ENCODE measurements around the gene SPHK2. TPM values are rescaled to one million over a fixed set of nuclear protein-coding genes. Genes with fewer than 3 reads are reported as not detected.

SPHK2 gene
- total RNA-seq, 4 donors from 2014 or later: 7.8 to 12.4 (median 9.2) TPM

DNA sequence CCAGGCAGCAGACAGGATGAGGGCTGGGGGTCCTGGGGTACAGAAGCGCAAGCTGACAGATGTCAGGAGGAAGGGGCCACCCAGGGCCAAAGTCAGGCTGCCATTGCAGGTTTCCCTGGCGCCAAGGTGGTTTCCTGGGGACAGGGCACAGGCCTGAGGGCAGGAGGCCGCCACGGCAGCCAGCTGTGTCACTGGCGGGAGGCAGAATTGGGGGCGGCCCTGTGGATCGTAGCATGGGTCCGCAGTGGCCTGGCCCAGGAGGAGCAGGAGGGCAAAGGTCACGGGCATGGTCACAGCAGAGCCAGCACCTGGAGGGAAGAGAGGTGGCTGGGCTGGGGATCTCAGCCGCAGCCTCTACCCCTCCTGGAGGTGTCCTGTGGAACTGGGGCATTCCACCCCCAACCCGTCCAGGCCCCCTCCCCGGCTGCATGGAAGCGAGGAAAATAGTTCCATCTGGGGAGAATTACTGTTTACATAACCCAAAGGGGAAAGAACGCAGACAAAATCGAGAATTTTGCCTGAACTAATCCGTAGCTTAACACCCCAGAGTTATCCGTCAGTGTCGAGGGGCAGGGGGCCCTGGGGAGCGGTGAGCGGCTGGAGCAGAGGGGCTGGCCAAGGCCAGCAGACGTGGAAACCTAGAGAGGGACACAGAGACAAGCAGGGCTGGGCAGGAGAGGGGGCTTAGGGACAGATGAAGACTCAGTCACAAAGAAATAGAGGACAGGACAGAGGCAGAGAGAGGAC lies 51.6 kb downstream of the SPHK2 start:
- intact Hi-C loops (cut with DNase I; ENCODE audit: low total_unique reads) (loop anchor here (10.0 kb wide), 1 partner anchor 174 kb away; no protein-coding TSS in a partner anchor), in situ Hi-C loops (cut with MboI; ENCODE audit: low sequenced_read_pairs in 4 of 4) (loop anchor here in 1 of 4 donors (10.0 kb wide), 1 partner anchor 174 kb away; no protein-coding TSS in a partner anchor)
- Histone ChIP-seq H3K4me3 (no peak overlapping the region), H3K4me1 (peaks cover 4 to 11% of the 10 kb centered on the region in 2 donors), H3K36me3 (no peaks in the 10 kb centered on the region), H3K27ac (no peak overlapping the region), H3K27me3 (no peaks in the 10 kb centered on the region), H3K9me3 (no peaks in the 10 kb centered on the region)
- no peak for ATAC-seq
- DNase-seq: no peak
- no peak for TF ChIP-seq POLR2A (IDR thresholded peaks at IDR 0.05)
- TF ChIP-seq, protein P1, sequence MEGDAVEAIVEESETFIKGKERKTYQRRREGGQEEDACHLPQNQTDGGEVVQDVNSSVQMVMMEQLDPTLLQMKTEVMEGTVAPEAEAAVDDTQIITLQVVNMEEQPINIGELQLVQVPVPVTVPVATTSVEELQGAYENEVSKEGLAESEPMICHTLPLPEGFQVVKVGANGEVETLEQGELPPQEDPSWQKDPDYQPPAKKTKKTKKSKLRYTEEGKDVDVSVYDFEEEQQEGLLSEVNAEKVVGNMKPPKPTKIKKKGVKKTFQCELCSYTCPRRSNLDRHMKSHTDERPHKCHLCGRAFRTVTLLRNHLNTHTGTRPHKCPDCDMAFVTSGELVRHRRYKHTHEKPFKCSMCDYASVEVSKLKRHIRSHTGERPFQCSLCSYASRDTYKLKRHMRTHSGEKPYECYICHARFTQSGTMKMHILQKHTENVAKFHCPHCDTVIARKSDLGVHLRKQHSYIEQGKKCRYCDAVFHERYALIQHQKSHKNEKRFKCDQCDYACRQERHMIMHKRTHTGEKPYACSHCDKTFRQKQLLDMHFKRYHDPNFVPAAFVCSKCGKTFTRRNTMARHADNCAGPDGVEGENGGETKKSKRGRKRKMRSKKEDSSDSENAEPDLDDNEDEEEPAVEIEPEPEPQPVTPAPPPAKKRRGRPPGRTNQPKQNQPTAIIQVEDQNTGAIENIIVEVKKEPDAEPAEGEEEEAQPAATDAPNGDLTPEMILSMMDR (IDR thresholded peaks at IDR 0.05 in 4 of 5, conservative IDR thresholded peaks at IDR 0.05 in 1 of 5): no peak

DNA sequence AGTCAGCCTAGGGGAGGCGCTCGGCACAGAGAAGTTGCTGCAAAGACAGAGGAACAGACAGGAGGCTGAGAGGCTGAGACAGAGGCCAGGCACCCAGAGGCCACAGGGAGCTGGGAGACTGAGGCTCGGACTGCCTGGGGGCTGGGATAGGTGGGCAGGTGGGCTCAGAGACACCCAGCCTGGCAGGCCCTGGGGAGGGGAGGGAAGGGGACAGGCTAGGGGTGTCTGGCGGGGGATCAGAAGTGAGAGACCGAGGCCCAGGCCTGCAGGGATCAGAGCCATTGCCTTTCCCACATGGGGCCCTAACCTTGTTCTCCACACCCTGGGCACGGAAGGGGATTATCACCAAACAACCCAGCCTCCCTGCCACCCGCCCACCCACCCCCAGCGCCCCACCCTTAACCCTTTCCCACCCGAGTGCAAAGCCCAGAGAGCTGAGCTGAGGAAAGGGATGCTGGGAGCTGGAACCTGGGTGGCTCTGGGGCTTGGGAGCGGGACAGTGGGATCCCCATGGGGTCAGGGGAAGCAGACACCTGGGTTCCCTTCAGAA lies 52.2 kb downstream of the SPHK2 start:
- no peaks in the 10 kb centered on the region for H3K36me3 ChIP-seq
- DNase-seq (no peak), ATAC-seq (no peak)
- H3K4me1 ChIP-seq: peaks cover 4 to 11% of the 10 kb centered on the region in 2 donors
- in situ Hi-C loops (cut with MboI; ENCODE audit: low sequenced_read_pairs in 4 of 4) (loop anchor here in 1 of 4 donors (10.0 kb wide), 1 partner anchor 173 kb away; no protein-coding TSS in a partner anchor), intact Hi-C loops (cut with DNase I; ENCODE audit: low total_unique reads) (loop anchor here (10.0 kb wide), 1 partner anchor 173 kb away; no protein-coding TSS in a partner anchor)
- H3K27me3 ChIP-seq: no peaks in the 10 kb centered on the region
- TF ChIP-seq POLR2A (IDR thresholded peaks at IDR 0.05): no peak
- TF ChIP-seq, protein P1 (IDR thresholded peaks at IDR 0.05 in 4 of 5, conservative IDR thresholded peaks at IDR 0.05 in 1 of 5): no peak
- H3K4me3 ChIP-seq: no peak overlapping the region
- no peak overlapping the region for H3K27ac ChIP-seq
- H3K9me3 ChIP-seq: no peaks in the 10 kb centered on the region

DNA sequence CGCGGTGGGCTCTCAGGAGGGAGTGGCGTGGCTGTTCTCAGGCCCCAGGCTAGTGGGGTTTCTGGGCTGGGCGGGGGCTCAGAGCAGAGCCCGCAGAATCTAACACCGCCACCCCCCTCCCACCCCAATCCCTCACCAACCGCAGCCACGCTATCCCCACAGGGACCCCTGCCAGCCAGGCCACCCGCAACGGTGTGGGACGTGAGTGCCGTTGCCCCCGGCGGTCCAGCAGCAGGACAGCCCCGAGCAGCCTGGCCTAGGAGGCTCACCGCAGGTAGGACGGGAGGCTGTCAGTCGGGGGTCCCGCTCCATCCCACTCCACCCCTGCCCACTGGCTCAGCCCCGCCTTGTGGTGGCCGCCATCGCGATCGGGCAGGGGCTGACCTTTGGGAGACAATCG lies 53.7 kb downstream of the SPHK2 start, which contains the start of gene NTN5:
Gene NTN5, minus strand, starts transcription at position 24 of the 400 bp plus-strand sequence. CDS start 2,031 bp downstream, outside the sequence.
- ATAC-seq (no peak), DNase-seq (no peak)
- peaks cover 4 to 11% of the 10 kb centered on the region in 2 donors for H3K4me1 ChIP-seq
- no peaks in the 10 kb centered on the region for H3K36me3 ChIP-seq
- in situ Hi-C loops (cut with MboI; ENCODE audit: low sequenced_read_pairs in 4 of 4) (loop anchor here in 1 of 4 donors (10.0 kb wide), 1 partner anchor 172 kb away; no protein-coding TSS in a partner anchor), intact Hi-C loops (cut with DNase I; ENCODE audit: low total_unique reads) (loop anchor here (10.0 kb wide), 1 partner anchor 172 kb away; no protein-coding TSS in a partner anchor)
- H3K4me3 ChIP-seq: no peak within 1 kb of the TSS
- H3K27me3 ChIP-seq: no peaks in the 10 kb centered on the region
- H3K27ac ChIP-seq: no peak within 1 kb of the TSS
- H3K9me3 ChIP-seq: no peaks in the 10 kb centered on the region
- TF ChIP-seq POLR2A (IDR thresholded peaks at IDR 0.05): no peak
- TF ChIP-seq, protein P1 (IDR thresholded peaks at IDR 0.05 in 4 of 5, conservative IDR thresholded peaks at IDR 0.05 in 1 of 5): no peak

DNA sequence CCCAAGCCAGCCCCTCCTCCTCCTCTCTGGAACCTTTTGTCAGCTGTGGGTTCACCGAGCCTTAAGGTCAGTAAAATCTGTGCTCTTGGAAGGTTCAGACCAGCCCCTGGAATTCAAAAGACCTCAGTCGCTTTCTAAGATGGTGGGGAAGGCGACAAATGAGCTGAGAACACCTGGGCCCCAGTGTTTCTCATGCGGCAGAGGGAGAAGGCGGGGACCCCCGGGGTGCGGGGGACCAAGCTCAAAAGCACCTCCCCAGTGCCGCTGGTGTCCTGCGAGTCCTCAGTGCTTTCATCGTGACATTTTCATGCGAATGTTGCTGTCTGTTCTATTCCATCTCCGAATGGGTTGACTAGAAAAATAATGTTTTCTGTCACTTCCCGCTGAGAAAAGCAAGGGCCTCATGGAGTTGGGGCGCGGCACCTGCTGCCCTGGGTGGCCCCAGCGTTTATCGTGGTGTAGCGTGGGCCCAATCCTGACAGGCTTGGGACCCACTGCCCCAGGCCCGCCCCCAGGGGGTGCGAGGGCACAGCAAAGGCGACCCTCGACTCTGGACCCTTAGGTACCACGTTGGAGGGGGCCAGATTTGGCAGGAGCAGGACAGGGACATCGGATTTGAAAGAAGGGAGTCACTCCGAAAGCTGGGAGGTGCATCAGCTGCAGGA lies 54.3 kb downstream of the SPHK2 start:
- TF ChIP-seq, protein P1 (IDR thresholded peaks at IDR 0.05 in 4 of 5, conservative IDR thresholded peaks at IDR 0.05 in 1 of 5): no peak
- TF ChIP-seq POLR2A (IDR thresholded peaks at IDR 0.05): no peak
- in situ Hi-C loops (cut with MboI; ENCODE audit: low sequenced_read_pairs in 4 of 4) (loop anchor here in 1 of 4 donors (10.0 kb wide), 1 partner anchor 171 kb away; no protein-coding TSS in a partner anchor), intact Hi-C loops (cut with DNase I; ENCODE audit: low total_unique reads) (loop anchor here (10.0 kb wide), 1 partner anchor 171 kb away; no protein-coding TSS in a partner anchor)
- Histone ChIP-seq H3K4me1 (peaks cover 4 to 11% of the 10 kb centered on the region in 2 donors), H3K9me3 (no peaks in the 10 kb centered on the region), H3K27ac (no peak overlapping the region), H3K36me3 (no peaks in the 10 kb centered on the region), H3K27me3 (no peaks in the 10 kb centered on the region), H3K4me3 (no peak overlapping the region)
- ATAC-seq: no peak
- DNase-seq: no peak
